GM18502 (cell line): Measurements from ENCODE around the gene SLC16A6.
"Not testable (repeated sequence)": the region's sequence is repeated elsewhere in the genome, so short reads cannot be mapped to it uniquely, and the experiment has no call there.

Source experiments
- ATAC-seq: cut with Tn5 transposase; IDR thresholded peaks from one replicate; pipeline ENCODE4 v1.9.1; 2021; ENCODE audit warnings: mild to moderate bottlenecking; ENCODE audit not compliant: unreplicated experiment, poor library complexity

SLC16A6 gene

DNA sequence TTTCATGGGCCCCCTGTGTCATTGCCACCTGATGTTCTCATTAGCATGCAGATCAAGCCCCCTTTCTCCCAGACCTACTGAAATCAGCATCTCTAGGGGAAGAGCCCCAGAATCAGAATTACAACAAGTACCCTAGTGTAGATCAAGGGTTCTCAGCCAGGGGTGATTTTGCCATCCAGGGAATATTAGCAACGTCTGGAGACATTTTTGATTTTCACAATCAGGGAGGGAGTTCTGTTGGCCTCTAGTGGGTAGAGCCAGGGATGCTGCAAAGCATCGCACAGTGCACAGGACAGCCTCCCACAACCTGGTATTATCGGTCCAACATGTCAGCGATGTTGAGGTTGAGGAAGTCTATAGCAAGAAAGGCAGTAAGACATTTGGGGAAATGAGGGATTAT is 35.8 kb downstream of the SLC16A6 start:
- no peak for ATAC-seq

DNA sequence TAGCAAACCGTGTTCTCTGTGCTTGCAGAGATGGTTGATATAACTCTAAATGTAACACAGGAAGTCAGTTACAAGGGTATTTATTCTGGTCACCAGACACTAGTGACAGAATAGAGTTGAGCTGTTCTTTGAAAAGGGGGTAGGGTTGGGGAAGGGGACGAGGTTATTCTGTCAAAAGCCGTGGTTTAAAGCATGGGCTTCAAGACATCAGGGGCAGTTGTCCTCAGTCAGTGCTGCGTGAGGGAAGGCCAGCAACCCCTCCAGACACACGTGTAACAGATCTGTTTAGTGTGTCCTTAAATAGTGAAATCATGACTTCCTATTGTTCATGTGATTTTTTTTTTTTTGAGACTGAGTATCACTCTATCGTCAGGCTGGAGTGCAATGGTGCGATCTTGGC is 37.5 kb downstream of the SLC16A6 start:
- not testable (repeated sequence) for ATAC-seq

DNA sequence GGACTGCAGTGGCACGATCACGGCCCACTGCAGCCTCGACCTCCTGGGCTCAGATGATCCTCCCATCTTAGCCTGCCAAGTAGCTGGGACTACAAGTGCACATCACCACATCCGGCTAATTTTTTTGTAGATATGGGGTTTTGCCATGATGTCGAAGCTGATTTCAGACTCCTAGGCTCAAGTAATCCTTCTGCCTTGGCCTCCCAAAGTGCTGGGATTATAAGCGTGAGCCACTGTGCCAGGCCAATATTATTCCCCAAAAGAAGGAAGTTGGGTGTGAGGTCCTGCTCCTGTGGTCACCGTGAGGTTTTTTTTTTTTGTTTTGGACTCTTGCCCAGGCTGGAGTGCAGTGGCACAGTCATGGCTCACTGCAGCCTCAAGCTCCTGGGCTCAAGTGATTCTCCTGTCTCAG is 41.6 kb downstream of the SLC16A6 start:
- ATAC-seq = no peak

DNA sequence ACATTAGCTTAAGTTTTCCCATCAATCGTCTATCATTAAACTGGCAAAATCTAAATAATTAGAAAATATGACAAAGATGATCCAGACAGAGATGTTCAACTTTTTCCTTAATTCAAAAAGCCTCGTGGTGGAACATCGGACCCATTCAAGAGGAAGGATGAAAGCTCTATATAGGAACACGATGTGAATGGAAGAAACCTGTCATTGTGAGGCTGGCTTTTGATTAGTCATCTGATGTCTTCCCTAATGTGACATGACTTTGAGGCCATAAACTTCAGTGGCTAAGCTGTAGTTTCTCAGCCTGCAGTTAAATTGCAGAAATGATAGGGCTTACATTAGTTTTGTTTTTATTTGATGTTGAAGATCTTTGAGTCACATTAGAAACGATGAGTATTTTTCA is 42.0 kb downstream of the SLC16A6 start:
- ATAC-seq = no peak

DNA sequence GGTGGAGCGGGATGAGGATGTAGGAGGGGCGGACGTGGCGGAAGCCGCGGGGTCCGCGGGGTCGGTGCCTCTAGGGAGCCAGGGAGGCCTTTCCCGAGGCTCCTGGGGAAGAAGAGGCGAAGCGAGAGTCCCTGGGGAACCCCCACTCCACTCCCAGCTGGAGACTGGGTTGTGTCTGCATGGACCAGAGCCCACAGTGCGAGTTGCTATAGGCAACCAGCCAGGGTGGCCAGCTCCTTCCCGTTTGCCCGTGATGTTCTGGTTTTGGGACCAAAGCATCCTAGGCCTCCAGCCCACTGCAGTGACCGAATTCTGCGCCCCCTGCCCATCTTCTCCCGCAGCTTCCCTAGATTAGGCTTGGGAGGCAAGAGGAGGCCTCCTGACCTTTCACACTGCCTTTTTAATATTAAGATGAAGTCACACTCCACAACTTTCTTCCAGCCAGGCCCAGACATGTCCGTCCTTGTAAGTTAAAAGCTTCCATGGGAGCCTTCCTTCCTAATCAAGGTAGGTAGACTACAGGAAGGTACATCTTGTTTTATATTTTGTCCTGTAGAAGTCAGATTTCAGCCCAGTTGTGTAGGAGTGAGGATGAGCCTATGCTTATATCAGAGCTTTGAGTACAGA is 42.6 kb downstream of the SLC16A6 start:
- ATAC-seq = peak; percentile 25

DNA sequence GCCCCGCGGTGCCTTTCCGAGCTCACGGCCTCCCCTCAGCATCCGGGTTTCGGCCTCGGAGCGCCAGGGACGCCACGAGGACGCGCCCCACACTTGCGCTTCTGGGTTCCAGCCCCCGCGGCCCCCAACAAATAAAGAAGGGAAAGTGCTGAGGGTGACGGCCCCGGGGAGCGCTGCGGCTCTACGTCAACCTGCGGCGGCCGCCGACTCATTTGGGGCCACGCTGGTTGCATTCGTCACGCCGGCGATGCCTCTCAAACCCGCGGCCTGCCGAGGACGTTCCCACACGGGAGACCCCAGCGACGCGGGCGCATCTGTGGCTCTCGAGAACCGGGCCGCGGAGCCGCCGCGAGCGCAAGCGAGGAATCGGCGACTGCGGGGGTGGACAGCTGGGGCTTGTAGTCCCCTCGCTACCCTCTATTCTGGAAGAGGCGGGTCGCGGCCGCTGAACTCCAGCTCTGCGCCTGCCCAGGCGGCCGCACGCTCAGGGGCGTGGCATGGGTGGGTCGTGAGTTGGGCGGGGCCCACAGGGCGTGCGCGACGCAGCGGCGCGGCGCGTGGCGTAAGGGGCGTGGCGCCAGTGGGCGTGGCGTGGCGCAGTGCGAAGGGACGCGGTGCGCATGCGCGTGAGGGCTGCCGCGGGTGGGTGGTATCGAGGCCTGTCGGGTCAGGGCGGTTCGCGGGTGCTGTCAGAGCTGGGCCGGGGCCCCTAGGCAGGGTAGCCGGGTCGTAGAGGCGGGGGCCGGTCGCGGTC is 43.3 kb downstream of the SLC16A6 start, which contains the start of gene AMZ2:
TSS of gene AMZ2 (plus strand) at position 599 of the 754 bp plus-strand sequence. CDS start 2,145 bp downstream, outside the sequence.
- peak; percentile 92 for ATAC-seq

DNA sequence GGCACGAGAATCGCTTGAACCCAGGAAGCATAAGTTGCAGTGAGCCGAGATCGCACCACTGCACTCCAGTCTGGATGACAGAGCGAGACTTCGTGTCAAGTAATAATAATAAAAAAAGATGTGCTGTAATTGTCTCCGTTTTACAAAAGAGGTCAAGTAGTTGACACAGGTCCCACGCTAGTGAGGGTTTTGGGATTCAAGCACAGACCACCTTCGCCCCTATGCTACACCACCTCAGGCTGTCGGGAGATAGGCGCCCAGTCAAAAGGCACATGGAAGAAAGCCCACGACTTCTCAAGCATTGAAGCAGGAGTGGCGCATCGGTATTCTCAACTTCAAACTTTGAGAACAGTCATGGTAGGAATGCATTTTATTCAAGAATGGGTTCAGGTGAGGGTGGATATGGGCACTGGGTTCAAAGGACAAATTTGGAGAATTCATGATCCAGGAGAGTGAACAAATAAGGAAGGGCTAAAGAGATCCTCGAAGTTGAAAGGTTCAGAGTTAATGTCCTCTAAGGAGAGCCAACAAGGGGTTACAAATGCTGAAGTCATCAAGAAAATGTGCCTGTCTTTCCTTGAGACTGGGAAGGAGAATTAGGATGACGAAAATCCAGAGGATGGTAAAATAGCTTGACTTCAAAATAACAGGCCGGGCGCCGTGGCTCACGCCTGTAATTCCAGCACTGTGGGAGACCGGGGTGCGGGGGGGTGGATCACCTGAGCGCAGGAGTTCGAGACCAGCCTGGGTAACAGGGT is 44.5 kb downstream of the SLC16A6 start:
- no peak for ATAC-seq

DNA sequence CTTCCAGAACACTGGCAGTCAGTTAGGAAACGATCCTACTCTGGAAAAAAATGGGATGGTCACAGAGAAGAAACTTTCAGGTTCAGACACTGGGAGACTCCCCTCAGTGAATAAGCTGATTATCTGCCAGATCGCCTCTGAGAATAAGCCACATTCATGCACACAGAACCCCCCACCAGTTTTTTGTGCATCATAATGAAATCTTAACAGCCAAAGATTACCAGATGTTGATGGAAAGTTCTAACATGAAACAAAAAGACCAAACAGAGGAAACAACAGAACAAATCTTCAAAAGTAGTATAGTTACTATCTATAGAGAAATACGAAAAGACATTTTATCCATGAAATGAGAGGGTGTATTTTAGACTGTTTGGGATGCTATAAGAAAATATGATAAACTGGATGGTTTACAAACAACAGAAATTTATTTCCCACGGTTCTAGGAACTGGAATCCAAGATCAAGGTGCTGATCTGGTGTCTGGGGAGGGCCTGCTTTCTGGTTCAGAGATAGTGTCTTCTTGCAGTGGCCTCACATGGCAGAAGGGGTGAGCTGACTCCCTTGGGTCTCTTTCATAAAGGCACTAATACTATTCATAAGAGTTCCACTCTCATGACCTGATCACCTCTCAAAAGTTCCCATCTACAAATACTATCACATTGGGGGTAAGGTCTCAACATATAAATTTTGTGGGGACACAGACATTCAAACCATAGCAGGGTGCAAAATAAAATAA is 51.1 kb downstream of the SLC16A6 start:
- ATAC-seq = no peak

DNA sequence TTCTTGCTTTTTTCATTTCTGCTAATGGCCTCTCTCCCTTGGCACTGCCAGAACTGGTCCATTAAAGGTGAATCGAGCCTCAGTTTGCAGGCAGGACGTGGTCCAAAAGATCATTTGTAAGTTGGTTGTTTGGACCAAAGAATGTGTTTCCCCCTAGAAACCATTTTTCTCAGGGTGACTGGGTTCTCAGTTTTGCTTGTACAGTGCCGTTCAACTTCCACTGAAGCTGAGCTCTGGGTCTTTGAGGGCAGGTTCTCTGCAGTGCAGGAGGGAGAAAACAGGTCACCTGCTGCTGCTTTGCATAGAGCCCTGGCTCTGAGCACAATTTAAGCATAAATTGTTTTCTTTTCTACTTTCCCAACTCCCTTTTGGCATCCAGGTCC is 52.1 kb downstream of the SLC16A6 start:
- peak; percentile 32 for ATAC-seq

DNA sequence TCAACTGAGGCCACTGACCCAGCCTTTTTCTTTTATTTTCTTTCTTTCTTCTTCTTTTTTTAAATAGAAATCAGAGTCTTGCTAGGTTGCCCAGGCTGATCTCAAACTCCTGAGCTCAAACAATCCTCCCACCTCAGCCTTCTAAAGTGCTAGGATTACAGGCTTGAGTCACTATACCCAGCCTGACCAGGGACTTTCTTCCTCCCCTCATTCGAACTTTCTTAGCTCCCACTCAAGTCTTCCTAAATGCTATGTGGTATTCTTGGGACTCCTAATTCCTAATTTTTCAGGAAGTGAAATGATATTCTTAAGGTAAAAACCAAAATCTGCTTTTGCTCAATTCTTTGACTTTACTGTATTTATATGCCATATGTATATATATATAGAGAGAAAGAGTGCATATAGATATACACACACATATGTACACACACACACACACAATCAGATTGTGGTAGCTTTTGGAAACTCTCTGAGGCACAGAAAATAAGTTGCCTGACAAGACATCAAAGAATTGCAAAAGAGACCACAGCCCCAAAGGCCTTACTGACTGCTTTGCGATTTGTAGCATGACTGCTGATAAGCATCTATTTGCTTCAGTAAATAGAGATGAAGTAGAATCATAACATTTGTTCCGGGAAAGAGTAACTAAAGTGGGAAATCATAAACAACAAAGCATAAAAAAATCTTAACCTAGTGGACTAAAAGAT is 52.6 kb downstream of the SLC16A6 start:
- ATAC-seq = peak; percentile 5

DNA sequence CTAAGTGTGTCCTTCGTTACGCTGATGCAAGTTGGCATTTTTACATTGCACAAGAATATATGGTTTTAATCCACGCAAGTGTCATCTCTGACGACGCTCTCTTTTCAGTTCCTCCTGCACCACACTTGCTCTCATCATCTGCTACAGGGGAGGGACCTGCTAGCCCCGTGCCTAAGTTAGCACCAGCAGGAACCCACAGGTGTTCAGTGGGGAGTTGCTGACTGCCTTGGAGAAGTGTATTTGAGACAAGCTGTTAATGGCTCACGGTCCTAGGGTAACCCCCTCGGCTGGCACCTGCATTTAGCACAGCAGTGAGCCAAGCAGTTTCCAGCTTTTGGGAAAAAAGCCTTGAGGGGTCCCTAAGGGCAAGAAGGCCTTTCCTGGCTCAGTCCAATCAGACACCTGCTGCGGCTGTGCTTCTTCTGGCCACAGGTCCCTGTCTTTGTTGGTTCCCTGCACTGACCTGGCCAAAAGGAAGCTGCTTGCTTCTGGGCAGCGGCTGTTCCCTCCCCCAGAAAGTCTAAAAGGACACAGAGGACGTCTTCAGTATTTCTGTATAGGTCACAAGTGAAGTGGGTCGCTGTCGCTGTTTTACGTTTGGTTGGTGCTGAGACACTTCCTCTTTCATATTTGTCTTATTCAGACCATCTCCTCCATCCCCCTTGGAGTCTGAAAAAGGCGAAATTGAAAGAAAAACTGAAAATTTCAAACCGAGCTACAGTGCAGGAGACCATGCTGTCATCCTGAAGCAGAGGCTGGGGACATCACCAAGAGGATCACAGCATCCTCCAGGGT is 53.4 kb downstream of the SLC16A6 start:
- peak; percentile 73 for ATAC-seq

DNA sequence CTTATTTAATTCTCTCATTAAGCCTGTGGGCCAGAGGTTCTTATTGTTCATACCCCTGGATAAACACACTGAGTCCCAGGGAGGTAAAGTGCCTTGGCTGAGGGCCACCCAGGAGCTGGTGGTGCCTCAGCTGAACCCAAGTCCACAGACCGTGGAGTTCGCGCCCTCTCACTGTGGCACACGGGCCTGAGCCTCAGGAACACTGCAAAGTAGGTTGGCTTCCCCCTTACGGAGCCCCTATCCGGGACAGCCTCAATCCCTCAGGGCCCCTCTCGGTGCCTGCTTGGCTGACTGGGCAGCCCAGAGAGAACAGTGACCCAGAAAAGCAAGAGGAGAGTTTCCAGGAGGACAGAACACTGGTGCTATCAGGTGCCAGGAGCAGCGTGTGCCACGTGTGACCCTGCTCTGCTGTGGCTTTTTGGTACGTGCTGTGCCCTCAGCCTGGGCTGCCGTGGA is 55.6 kb downstream of the SLC16A6 start:
- ATAC-seq = not testable (repeated sequence)

DNA sequence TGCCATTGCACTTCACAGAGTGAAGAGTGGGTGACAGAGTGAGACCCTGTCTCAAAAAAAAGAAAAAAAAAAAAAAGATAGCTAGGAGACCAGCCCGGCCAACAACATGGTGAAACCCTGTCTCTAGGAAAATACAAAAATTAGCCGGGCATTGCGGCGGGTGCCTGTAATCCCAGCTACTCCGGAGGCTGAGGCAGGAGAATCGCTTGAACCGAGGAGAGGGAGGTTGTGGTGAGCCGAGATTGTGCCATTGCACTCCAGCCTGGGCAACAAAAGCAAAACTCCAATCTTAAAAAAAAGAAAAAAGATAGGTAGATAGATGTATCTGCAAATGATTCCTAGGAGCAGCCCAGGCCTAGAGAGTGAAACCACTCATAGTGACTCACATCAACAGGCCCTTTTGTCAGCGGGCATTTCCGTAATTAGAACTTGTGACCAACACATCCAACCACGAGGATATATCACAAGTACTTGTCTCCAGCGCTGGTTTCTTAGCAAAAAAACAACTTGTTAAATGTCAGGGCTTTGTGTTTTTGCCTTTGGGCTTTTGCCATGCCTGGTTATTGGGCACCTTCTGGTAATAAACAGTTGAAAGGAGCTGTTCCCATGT is 56.1 kb downstream of the SLC16A6 start:
- ATAC-seq = peak; percentile 37

DNA sequence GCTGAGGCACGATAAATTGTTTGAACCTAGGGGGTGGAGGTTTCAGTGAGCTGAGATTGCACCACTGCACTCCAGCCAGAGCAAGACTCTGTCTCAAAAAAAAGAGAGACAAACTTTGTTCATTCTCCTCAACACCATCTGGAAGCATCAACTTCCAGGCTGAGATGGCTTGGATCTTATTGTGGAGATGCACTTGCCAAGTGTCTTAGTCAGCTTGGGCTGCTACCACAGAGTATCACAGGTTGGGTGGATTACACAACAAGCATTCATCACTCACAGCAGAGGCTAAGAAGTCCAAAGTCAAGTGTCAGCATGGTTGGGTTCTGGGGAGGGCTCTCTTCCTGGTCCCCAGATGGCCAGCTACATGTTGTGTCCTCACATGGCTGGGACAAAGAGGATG is 58.2 kb downstream of the SLC16A6 start:
- ATAC-seq = not testable (repeated sequence)

DNA sequence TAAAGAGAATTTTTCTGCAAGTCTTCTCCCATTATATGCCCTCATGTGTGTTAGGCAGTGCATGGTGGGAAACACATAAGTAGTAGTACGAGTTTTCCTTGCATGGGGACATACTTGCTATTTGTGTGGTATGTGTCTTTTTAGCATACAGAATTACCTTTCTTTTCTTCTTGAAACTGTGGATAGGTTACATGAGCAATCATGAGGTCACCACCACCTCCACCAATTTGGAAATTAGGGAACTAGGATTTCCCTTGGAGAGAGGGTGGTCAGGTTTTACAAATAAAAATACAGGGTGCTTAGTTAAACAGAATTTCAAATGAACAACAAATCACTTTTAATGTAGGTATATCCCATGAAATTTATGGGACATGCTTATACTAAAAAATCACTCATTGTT is 59.4 kb downstream of the SLC16A6 start:
- ATAC-seq = no peak

DNA sequence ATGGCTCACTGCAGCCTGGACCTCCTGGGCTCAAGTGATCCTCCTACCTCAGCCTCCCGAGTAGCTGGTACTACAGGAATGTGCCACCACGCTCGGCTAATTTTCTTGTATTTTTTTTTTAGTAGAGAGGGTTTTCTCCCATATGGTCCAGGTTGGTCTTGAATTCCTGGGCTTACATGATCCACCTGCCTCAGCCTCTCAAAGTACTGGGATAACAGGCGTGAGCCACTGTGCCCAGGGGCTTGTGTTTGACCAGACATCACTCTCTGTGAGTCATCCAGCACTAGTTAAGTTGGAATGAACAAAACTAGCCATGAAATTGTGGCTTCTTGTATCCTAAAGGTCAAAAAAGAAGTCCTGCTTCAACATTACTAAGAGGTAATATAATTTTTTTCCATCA is 59.8 kb downstream of the SLC16A6 start:
- ATAC-seq = not testable (repeated sequence)

DNA sequence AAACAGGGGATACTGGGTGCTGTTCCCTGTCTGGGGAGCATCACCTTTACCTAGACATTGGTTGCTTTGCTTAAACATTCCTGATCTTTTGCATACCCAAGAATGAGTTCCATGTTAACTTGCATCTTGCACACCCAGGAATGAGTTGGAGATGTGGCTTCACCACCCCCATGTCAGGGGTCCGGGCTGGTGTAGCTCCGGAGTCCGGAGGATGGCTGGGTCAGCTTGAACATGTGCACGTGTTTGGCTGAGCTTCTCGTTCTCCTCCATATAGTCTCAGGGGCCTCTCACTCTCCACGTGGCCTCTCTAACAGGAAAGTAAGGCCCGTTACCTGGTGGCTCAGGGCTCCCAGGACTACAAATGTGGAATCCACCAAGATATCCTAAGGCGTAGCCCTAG is 61.3 kb downstream of the SLC16A6 start:
- no peak for ATAC-seq

DNA sequence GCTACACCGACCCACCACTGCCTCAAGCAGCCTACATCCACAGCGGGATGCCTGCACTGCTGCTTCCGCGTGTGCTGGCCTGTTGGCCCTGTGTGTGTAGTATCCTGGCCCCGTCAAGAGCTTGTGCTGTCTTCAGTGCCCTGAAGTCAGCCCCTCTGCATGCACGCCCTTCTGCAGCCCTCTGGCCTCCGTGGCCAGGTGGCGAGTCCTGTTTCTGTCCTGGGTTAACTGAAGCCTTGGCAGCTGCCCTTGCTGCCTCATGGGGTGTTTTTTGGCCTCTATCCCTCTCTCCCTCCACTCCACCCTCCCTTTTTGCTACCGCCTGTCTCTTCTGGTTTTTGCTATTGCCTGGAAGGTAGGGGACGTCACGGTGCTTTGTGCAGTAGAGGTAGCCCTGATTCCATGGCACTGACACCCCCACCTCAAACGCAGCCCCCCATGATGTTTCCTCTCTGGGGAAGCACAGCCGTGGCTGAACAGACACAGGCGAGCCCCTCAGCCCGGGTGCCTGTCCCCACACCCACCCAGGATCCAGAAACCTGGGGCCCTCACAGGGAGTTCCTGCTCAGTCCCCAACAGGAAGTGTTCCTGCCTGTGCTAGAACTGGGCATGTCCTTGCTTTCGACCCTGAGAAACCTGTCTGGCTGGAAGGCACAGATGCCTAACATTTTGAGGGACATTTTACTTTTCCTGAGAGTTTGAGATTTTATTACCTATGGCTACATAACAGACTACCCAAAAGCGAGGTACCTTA is 61.9 kb downstream of the SLC16A6 start:
- ATAC-seq = no peak
